ENCODE data around the gene PCDHB10. TPM values are rescaled to one million over a fixed set of nuclear protein-coding genes. Genes with fewer than 3 reads are reported as not detected.

Gene PCDHB10
- total RNA-seq (2021; ENCODE audit: unreplicated experiment) (not detected), Bru-seq, nascent RNA (percentile 13 among the genes with signal in this experiment), BruChase-seq, experiment 1, labeled RNA remaining after a 6-hour chase (percentile 25 among the genes with signal in this experiment), BruChase-seq, experiment 2, labeled RNA remaining after a 2-hour chase (percentile 30 among the genes with signal in this experiment)
- polyA plus RNA-seq (2012) = 0.03 TPM in 1 of 2 replicates, not detected in the other
- long read RNA-seq = 0 reads

- no peak within 1 kb of the TSS for H3K27ac ChIP-seq (ENCODE audit: low read depth, low read length)
- H3K27me3 ChIP-seq (ENCODE audit: insufficient read depth, low read length) = no peaks in the 10 kb centered on the region
- ATAC-seq = peak; percentile 61; the same call in 1 of the 2 replicates
- no peak within 1 kb of the TSS for H3K4me3 ChIP-seq (replicated peaks in 1 of 2; ENCODE audit: low read depth in 1 of 2, low read length in 2 of 2)
- H4K20me1 ChIP-seq (ENCODE audit: insufficient read depth) = no peaks in the 10 kb centered on the region
- no TSS peak for BruUV-seq (replicated peaks)
- no peaks in the 10 kb centered on the region for H3K9me2 ChIP-seq (ENCODE audit: insufficient read depth)
- no peak within 1 kb of the TSS for H2AFZ ChIP-seq (ENCODE audit: low read depth, low read length, poor library complexity, severe bottlenecking)
- intact Hi-C loops (cut with micrococcal nuclease) = loop anchor here (2.0 kb wide), 1 partner anchor 367 kb away; no protein-coding TSS in a partner anchor
- CTCF ChIA-PET = interaction anchor here (0.6 to 2.1 kb wide), 3 partner anchors 128 to 372 kb away, joined by 3 to 10 read pairs (median 4); partner anchors contain the start of gene TAF7
- peak; percentile 46 to 85 (median 68); a peak in 5 of 6 replicates for TF ChIP-seq CTCF (IDR thresholded peaks at IDR 0.05 in 2 of 3, conservative IDR thresholded peaks at IDR 0.05 in 1 of 3; ENCODE audit: borderline replicate concordance in 1 of 3, insufficient read depth in 1 of 3, low read depth in 2 of 3, low read length in 2 of 3)
- no peak for TF ChIP-seq CEBPB (IDR thresholded peaks at IDR 0.05; ENCODE audit: low read depth)
- peak; percentile 75 for TF ChIP-seq RAD21 (IDR thresholded peaks at IDR 0.05; ENCODE audit: low read depth)
- peak; percentile 32 for DNase-seq (ENCODE audit: low read depth, low spot score)
- no peaks in the 10 kb centered on the region for H3K79me2 ChIP-seq (ENCODE audit: insufficient read depth, low read length)
- RAD21 ChIA-PET (ENCODE audit: low non-redundant PET in 1 of 2, low total read pairs in 2 of 2, uncharacterized antibody in 2 of 2, unreplicated experiment in 2 of 2) = no interaction called here
- H3K9ac ChIP-seq (ENCODE audit: low read length) = no peak within 1 kb of the TSS
- peaks cover 0 to 1% of the 10 kb centered on the region in 2 experiments; a peak in 2 of 4 replicates for H3K9me3 ChIP-seq (ENCODE audit: control insufficient read depth in 1 of 2, insufficient read depth in 1 of 2, low read depth in 1 of 2, low read length in 2 of 2)
- H3K4me1 ChIP-seq (ENCODE audit: control insufficient read depth in 1 of 2, insufficient read depth in 2 of 2, low read length in 2 of 2) = no peaks in the 10 kb centered on the region
- H3K4me2 ChIP-seq (ENCODE audit: low read length) = no peak within 1 kb of the TSS
- no peaks in the 10 kb centered on the region for H3K36me3 ChIP-seq (ENCODE audit: control insufficient read depth in 1 of 2, insufficient read depth in 2 of 2, low read length in 2 of 2)
- POLR2A ChIA-PET = no interaction called here
These were observed at the start of gene PCDHB10 for GRCh38 chr5:141192110-141192725. TSS of gene PCDHB10 (plus strand) at chr5:141192353. CDS start at chr5:141192553, 200 bp downstream.

GRCh38 chr5:141149812-141150211, 42.3 kb upstream of the PCDHB10 start, which contains the start of gene PCDHB6:
TSS of gene PCDHB6 (plus strand) at chr5:141150057. CDS start at chr5:141150258, 201 bp downstream.
- Histone ChIP-seq H3K27me3 (ENCODE audit: insufficient read depth, low read length) (no peaks in the 10 kb centered on the region), H3K27ac (ENCODE audit: low read depth, low read length) (no peak within 1 kb of the TSS), H3K79me2 (ENCODE audit: insufficient read depth, low read length) (no peaks in the 10 kb centered on the region), H3K36me3 (ENCODE audit: control insufficient read depth in 1 of 2, insufficient read depth in 2 of 2, low read length in 2 of 2) (no peaks in the 10 kb centered on the region), H4K20me1 (ENCODE audit: insufficient read depth) (no peaks in the 10 kb centered on the region), H3K4me3 (replicated peaks in 1 of 2; ENCODE audit: low read depth in 1 of 2, low read length in 2 of 2) (no peak within 1 kb of the TSS), H3K4me1 (ENCODE audit: control insufficient read depth in 1 of 2, insufficient read depth in 2 of 2, low read length in 2 of 2) (no peaks in the 10 kb centered on the region), H3K9me2 (ENCODE audit: insufficient read depth) (no peaks in the 10 kb centered on the region), H2AFZ (ENCODE audit: low read depth, low read length, poor library complexity, severe bottlenecking) (no peak within 1 kb of the TSS), H3K4me2 (ENCODE audit: low read length) (no peak within 1 kb of the TSS), H3K9ac (ENCODE audit: low read length) (no peak within 1 kb of the TSS), H3K9me3 (ENCODE audit: control insufficient read depth in 1 of 2, insufficient read depth in 1 of 2, low read depth in 1 of 2, low read length in 2 of 2) (no peaks in the 10 kb centered on the region; a peak in 1 of 4 replicates)
- RAD21 ChIA-PET (ENCODE audit: low non-redundant PET in 1 of 2, low total read pairs in 2 of 2, uncharacterized antibody in 2 of 2, unreplicated experiment in 2 of 2) = no interaction called here
- intact Hi-C loops (cut with micrococcal nuclease) = no loop called here
- BruUV-seq (replicated peaks) = no TSS peak
- no peak for ATAC-seq
- CTCF ChIA-PET = no interaction called here
- no peak for DNase-seq (ENCODE audit: low read depth, low spot score)
- POLR2A ChIA-PET = no interaction called here
- TF ChIP-seq EGR1 (IDR thresholded peaks at IDR 0.05; ENCODE audit: low read depth) (no peak), MAX (IDR thresholded peaks at IDR 0.05) (no peak)

Data from HCT116 (cell line).